Measurements from ENCODE around the gene SUGCT. TPM values are rescaled to one million over a fixed set of nuclear protein-coding genes. Genes with fewer than 3 reads are reported as not detected.

Gene SUGCT
- total RNA-seq, 1 donor from 2014 or later: 9.8 TPM

GRCh38 chr7:40604601-40605438 is 470.0 kb downstream of the SUGCT start:
- peak overlapping the region; percentile 78 for H3K27ac Mint-ChIP-seq

GRCh38 chr7:40608321-40609075 is 473.7 kb downstream of the SUGCT start:
- TF ChIP-seq, protein P1, sequence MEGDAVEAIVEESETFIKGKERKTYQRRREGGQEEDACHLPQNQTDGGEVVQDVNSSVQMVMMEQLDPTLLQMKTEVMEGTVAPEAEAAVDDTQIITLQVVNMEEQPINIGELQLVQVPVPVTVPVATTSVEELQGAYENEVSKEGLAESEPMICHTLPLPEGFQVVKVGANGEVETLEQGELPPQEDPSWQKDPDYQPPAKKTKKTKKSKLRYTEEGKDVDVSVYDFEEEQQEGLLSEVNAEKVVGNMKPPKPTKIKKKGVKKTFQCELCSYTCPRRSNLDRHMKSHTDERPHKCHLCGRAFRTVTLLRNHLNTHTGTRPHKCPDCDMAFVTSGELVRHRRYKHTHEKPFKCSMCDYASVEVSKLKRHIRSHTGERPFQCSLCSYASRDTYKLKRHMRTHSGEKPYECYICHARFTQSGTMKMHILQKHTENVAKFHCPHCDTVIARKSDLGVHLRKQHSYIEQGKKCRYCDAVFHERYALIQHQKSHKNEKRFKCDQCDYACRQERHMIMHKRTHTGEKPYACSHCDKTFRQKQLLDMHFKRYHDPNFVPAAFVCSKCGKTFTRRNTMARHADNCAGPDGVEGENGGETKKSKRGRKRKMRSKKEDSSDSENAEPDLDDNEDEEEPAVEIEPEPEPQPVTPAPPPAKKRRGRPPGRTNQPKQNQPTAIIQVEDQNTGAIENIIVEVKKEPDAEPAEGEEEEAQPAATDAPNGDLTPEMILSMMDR (IDR thresholded peaks at IDR 0.05; ENCODE audit: unreplicated experiment): no peak
- Mint-ChIP-seq H3K4me1 (peaks cover 45% of the 10 kb centered on the region), H3K27ac (peak overlapping the region; percentile 87), H3K36me3 (peaks cover 13% of the 10 kb centered on the region), H3K4me3 (no peak overlapping the region), H3K9me3 (peaks cover 23% of the 10 kb centered on the region), H3K27me3 (ENCODE audit: low read depth) (no peaks in the 10 kb centered on the region)
- DNase-seq (ENCODE audit: low spot score in 2 of 2, unreplicated experiment in 2 of 2): no peak

More at GRCh38 chr7:40604601-40605438, 470.0 kb downstream of the SUGCT start:
- Mint-ChIP-seq H3K4me1 (peaks cover 46% of the 10 kb centered on the region), H3K36me3 (peaks cover 19% of the 10 kb centered on the region), H3K9me3 (peaks cover 22% of the 10 kb centered on the region), H3K4me3 (no peak overlapping the region), H3K27me3 (ENCODE audit: low read depth) (no peaks in the 10 kb centered on the region)
- TF ChIP-seq, protein P1 (IDR thresholded peaks at IDR 0.05; ENCODE audit: unreplicated experiment): peak; percentile 43
- peak; percentile 34 to 55 for DNase-seq (ENCODE audit: low spot score in 2 of 2, unreplicated experiment in 2 of 2)

DNA sequence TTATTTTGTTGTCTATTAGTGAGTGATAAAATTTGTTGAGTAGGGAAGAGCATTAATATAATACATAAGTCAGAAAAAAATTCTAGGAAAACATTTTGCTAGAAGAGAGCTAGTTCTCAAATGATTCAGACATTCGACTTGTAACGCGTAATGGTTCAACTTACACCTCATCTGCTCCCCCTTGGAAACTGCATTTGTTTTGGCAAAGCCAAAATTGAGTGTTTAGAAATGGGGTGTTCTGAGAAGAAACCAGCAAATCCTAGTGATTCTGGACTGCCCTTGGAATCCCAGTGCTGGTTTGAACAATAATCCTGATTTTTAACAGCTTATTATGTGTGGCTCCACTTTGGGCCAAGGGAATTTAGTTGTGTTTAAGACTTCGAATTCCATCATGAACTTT is 475.7 kb downstream of the SUGCT start:
- H3K36me3 Mint-ChIP-seq: peaks cover 10% of the 10 kb centered on the region
- H3K27ac Mint-ChIP-seq: no peak overlapping the region
- no peak for DNase-seq (ENCODE audit: low spot score in 2 of 2, unreplicated experiment in 2 of 2)
- H3K4me1 Mint-ChIP-seq: peaks cover 25% of the 10 kb centered on the region
- peaks cover 18% of the 10 kb centered on the region for H3K9me3 Mint-ChIP-seq
- TF ChIP-seq, protein P1 (IDR thresholded peaks at IDR 0.05; ENCODE audit: unreplicated experiment): no peak
- no peak overlapping the region for H3K4me3 Mint-ChIP-seq
- no peaks in the 10 kb centered on the region for H3K27me3 Mint-ChIP-seq (ENCODE audit: low read depth)

- Mint-ChIP-seq H3K27me3 (ENCODE audit: low read depth) (no peaks in the 10 kb centered on the region), H3K36me3 (peaks cover 10% of the 10 kb centered on the region), H3K9me3 (peaks cover 18% of the 10 kb centered on the region), H3K27ac (no peak overlapping the region), H3K4me1 (peaks cover 17% of the 10 kb centered on the region), H3K4me3 (no peak overlapping the region)
- TF ChIP-seq, protein P1 (IDR thresholded peaks at IDR 0.05; ENCODE audit: unreplicated experiment): no peak
- no peak for DNase-seq (ENCODE audit: low spot score in 2 of 2, unreplicated experiment in 2 of 2)
Observed at GRCh38 chr7:40611095-40611871, 476.5 kb downstream of the SUGCT start.

DNA sequence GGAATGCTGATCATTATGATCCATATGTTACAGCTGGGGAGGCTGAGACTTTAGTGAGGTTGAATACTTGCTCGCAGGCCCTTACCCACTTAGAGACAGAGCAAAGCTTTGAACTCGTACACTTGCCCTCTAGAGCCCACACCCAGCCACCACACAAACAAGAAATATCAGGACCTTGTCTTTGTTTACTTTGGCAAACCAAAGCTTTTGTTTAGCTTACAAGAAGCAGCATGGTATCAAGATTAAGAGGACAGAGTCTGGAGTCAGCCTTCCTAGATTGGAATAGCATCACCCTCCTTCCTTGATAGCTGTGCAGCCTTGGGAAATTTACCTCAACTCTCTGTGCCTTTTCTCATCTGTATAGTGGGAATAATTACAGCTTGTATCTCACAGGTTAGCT is 477.5 kb downstream of the SUGCT start:
- Mint-ChIP-seq H3K4me3 (no peak overlapping the region), H3K27ac (peak overlapping the region; percentile 25), H3K27me3 (ENCODE audit: low read depth) (no peaks in the 10 kb centered on the region), H3K9me3 (peaks cover 18% of the 10 kb centered on the region), H3K4me1 (peaks cover 14% of the 10 kb centered on the region), H3K36me3 (peaks cover 10% of the 10 kb centered on the region)
- TF ChIP-seq, protein P1 (IDR thresholded peaks at IDR 0.05; ENCODE audit: unreplicated experiment): no peak
- no peak for DNase-seq (ENCODE audit: low spot score in 2 of 2, unreplicated experiment in 2 of 2)

All from mesothelial cell of epicardium (in vitro differentiated cells).